ENCODE results near the gene SNX30. TPM values are rescaled to one million over a fixed set of nuclear protein-coding genes. Genes with fewer than 3 reads are reported as not detected.
A peak's percentile ranks its signal among the peaks of the same experiment; 100 is the strongest.

The SNX30 gene
- 7.9 TPM for total RNA-seq

DNA sequence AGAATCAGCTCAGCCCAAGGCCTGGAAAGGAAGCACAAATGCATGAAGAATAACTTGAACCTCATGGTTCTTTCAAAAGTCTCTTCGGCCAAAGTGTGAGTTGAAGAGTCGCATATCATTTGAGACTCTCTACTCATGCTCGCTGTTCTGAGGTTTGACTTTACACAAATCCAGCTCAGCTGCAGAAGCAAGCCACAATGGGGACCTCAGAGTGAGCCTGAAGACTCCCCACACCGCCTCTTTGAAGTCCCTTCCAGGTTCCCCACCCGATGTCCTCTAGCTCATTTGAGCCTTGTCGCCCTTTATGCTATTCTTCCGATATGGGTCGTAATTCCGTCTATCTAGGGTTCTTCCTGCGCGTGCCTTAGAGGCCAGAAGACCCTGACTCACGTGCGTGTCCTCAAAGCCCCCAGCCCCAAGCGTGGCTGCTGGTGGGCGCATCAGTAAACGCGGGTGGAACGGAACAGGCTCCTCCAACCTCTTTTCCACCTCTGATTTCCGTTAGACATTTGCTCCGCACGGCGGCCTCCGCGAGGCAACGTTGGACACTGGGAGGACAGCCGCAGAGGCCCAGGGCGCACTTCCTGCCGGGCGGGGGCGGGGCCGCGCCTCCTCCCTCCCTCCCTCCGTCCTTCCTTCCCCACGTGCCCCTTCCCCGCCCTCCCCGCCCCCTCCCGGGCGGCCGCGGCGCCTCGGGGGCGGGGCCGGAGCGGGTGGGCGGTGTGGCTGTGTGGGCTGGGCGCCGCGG is at the start of gene SNX30:
Gene SNX30, plus strand, starts transcription at position 745 of the 748 bp plus-strand sequence. CDS start 242 bp downstream, outside the sequence.
- no peaks in the 10 kb centered on the region for H3K9me3 ChIP-seq
- no peaks in the 10 kb centered on the region for H3K36me3 ChIP-seq
- peak in 1 of 2 donors; percentile 90 for DNase-seq (ENCODE audit: extremely low spot score in 2 of 2)
- TF ChIP-seq POLR2AphosphoS5 (IDR thresholded peaks at IDR 0.05; ENCODE audit: insufficient read depth in 1 of 2, low read depth in 1 of 2) (peak; percentile 52 to 93), CTCF (IDR thresholded peaks at IDR 0.05) (peak in 1 of 3 experiments; percentile 10), POLR2A (IDR thresholded peaks at IDR 0.05) (peak in 1 of 2 donors; percentile 39)
- H3K4me1 ChIP-seq = peaks cover 45% of the 10 kb centered on the region
- peak within 1 kb of the TSS; percentile 90 for H3K27ac ChIP-seq
- H3K4me3 ChIP-seq = peak within 1 kb of the TSS; percentile 88 to 98
- intact Hi-C loops (cut with DNase I) = no loop called here
- no peaks in the 10 kb centered on the region for H3K27me3 ChIP-seq

DNA sequence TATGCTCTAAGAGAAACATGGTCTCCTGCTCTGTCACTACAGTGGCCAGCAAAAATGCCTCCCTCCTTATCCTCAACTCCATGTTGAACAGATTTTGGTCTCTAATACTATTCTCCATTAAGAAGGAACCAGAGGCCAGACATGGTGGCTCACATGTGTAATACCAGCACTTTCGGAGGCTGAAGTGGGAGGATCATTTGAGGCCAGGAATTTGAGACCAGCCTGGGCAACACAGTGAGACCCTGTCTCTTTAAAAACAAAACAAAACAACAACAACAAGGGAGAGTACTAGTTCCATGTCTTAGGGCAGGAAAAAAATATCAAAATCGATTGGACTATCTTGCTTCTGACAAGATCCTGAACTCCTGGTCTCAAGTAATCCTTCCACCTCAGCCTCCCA is 47.3 kb upstream of the SNX30 start:
- Histone ChIP-seq H3K27ac (no peak overlapping the region), H3K36me3 (no peaks in the 10 kb centered on the region), H3K27me3 (no peaks in the 10 kb centered on the region), H3K4me1 (no peaks in the 10 kb centered on the region), H3K9me3 (no peaks in the 10 kb centered on the region), H3K4me3 (no peak overlapping the region)
- intact Hi-C loops (cut with DNase I) = no loop called here
- DNase-seq (ENCODE audit: extremely low spot score in 2 of 2) = no peak
- no peak for TF ChIP-seq CTCF (IDR thresholded peaks at IDR 0.05)

- no peak overlapping the region for H3K27ac ChIP-seq
- no peak for TF ChIP-seq POLR2A (IDR thresholded peaks at IDR 0.05)
- TF ChIP-seq CTCF (IDR thresholded peaks at IDR 0.05) = no peak
- TF ChIP-seq POLR2AphosphoS5 (IDR thresholded peaks at IDR 0.05; ENCODE audit: insufficient read depth in 1 of 2, low read depth in 1 of 2) = no peak
Observed at GRCh38 chr9:112705768-112706427, 44.7 kb upstream of the SNX30 start.

DNA sequence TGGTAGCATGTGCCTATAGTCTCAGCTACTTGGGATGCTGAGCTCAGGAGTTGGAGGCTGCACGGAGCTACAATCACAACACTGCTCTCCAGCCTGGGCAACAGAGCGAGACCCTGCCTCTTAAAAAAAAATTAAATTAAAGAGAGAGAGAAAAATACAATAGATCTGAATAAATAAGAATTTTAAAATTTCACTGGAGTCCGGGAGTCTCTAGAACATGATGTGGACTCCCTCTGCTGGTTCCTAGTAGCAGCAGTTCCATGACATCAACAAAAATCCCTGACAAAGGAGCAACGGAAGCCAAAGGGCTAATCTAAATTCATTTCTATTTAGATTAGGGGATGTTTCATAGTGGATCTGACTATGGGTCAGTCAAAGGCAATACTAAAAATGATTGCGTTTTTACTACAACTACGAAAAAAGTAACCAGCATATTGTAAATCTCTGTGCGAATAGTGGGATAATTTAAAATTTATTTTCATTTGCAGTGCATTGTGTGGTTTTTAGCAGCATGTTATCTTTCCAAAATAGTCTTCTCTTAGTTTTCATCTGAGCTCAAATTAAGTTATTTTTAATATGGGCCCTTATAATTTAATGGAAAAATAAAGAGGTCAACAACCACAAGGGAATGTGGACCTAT is 39.4 kb upstream of the SNX30 start:
- no peaks in the 10 kb centered on the region for H3K27me3 ChIP-seq
- peaks cover 0 to 4% of the 10 kb centered on the region in 2 donors for H3K36me3 ChIP-seq
- H3K4me3 ChIP-seq = no peak overlapping the region
- H3K9me3 ChIP-seq = no peaks in the 10 kb centered on the region
- H3K27ac ChIP-seq = no peak overlapping the region
- DNase-seq (ENCODE audit: extremely low spot score in 2 of 2) = no peak
- intact Hi-C loops (cut with DNase I) = no loop called here
- TF ChIP-seq POLR2A (IDR thresholded peaks at IDR 0.05) (no peak), POLR2AphosphoS5 (IDR thresholded peaks at IDR 0.05; ENCODE audit: insufficient read depth in 1 of 2, low read depth in 1 of 2) (no peak), CTCF (IDR thresholded peaks at IDR 0.05) (no peak)
- H3K4me1 ChIP-seq = peaks cover 4% of the 10 kb centered on the region

More at GRCh38 chr9:112705768-112706427, 44.7 kb upstream of the SNX30 start:
- no peak overlapping the region for H3K4me3 ChIP-seq
- no peaks in the 10 kb centered on the region for H3K27me3 ChIP-seq
- no peak for DNase-seq (ENCODE audit: extremely low spot score in 2 of 2)
- no peaks in the 10 kb centered on the region for H3K9me3 ChIP-seq
- intact Hi-C loops (cut with DNase I) = no loop called here
- H3K4me1 ChIP-seq = no peaks in the 10 kb centered on the region
- no peaks in the 10 kb centered on the region for H3K36me3 ChIP-seq

All from vagina (tissue), 2 donors.